Measurements from ENCODE around the gene ZNF81.

GRCh38 chrX:47960406-47960805 is 123.7 kb downstream of the ZNF81 start:
- TF ChIP-seq CTCF (conservative IDR thresholded peaks at IDR 0.05) (no peak), ZFX (IDR thresholded peaks at IDR 0.05) (no peak)

Data from C4-2B (cell line).